H1 (cell line): Measurements from ENCODE around the gene SLC6A7. TPM values are rescaled to one million over a fixed set of nuclear protein-coding genes. Genes with fewer than 3 reads are reported as not detected.

ENCODE experiments used
- CHD2 ChIP-seq: IDR thresholded peaks from 2 replicates; pipeline ENCODE4 v1.6.1; 2012; ENCODE audit warnings: low read length, improper control_type of control experiment
- EP300 ChIP-seq, 2 experiments: IDR thresholded peaks; 1 replicate in 1 of 2; 2 replicates in 1 of 2; pipeline ENCODE4 v1.6.1; 2011 to 2012; ENCODE audit warnings: low read depth in 2 of 2, low read length in 2 of 2, mild to moderate bottlenecking in 2 of 2, borderline replicate concordance in 1 of 2, inconsistent platforms in 1 of 2, moderate library complexity in 1 of 2
- RBBP5 ChIP-seq: IDR thresholded peaks from 2 replicates; pipeline ENCODE4 v1.7.1; 2012; ENCODE audit warnings: low read depth, mild to moderate bottlenecking, inconsistent platforms, low read length, moderate library complexity, borderline replicate concordance
- SRF ChIP-seq: IDR thresholded peaks from 2 replicates; pipeline ENCODE4 v1.6.1; 2011; ENCODE audit warnings: mild to moderate bottlenecking, low read depth, low read length, moderate library complexity
- SUZ12 ChIP-seq: fragments of 200-600 bp; sonication (generic); IDR thresholded peaks from 2 replicates; pipeline ENCODE4 v1.6.1; 2012; ENCODE audit warnings: mild to moderate bottlenecking, inconsistent platforms, low read length, moderate library complexity, mixed read lengths
- polyA plus RNA-seq, 7 experiments: library from polyadenylated mRNA; depleted of rRNA in 3 of 7; stranded (reverse) in 5 of 7; unstranded in 2 of 7; fragments of >200 nt in 5 of 7; fragments of 200-250 nt in 2 of 7; gene quantifications; 1 replicate in 5 of 7; 2 replicates in 1 of 7; 4 replicates in 1 of 7; pipeline versions ENCODE4 v1.2.1 to v1.2.3, GENCODE V29; 2011 to 2013; ENCODE audit warnings: missing spikeins in 2 of 7, mixed read lengths in 2 of 7
- total RNA-seq: library from RNA; stranded (reverse); fragmentation: NEBNext Ultra II Directional; extraction: Animal tissue kit (Norgen Biotek cat#: 25700); gene quantifications from 2 replicates; pipeline ENCODE4 v1.2.1, GENCODE V29; 2021

SLC6A7 gene
- total and polyA plus RNA-seq, 2 of the 8 experiments (the other 6 are each of a cell fraction or from before 2014, with no cell fraction given): 0.07 to 0.12 TPM

DNA sequence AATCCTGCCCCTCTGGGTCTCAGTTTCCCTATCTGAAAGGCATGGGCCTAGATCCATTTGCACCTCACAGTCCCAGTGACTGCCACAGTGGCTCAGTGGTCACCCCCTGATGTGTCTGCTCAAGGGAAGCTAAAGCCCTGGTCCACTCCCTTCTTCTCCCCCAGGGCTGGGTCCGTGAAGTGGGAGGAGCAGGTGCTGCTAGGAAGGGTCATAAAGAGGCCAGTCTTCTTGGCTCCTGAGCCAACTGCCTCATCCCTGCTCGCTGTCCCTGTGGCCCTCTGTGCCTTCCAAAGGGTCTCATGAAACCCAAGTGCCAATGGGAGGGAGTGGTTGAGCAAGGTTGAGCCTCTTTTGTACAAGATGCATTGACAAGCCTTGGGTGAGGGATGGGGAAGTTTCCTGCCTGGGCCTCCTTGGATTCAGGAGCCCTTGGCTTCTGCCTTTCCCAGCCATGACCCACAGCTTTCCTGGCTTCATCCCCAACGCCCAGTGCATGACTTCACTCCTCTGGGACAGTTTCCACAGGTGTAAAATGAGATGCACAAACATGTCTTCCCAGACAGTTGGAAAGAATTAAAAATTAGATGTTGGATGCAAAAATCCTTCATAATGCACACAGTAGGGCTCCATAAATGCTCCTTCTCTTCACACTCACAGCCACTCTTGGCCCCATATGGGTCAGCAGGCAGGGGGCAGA lies 1.6 kb upstream of the SLC6A7 start (continued):
- no peak for TF ChIP-seq SUZ12
- no peak for TF ChIP-seq RBBP5
- TF ChIP-seq SRF: no peak
- no peak for TF ChIP-seq EP300 (IDR thresholded peaks at IDR 0.05; ENCODE audit: borderline replicate concordance in 1 of 2, low read depth in 2 of 2, low read length in 2 of 2)
- TF ChIP-seq CHD2: no peak
